GM19025 (cell line): Measurements from ENCODE around the gene MACROD2.

Source experiments
- ATAC-seq: cut with Tn5 transposase; IDR thresholded peaks from one replicate; pipeline ENCODE4 v1.9.1; 2021; ENCODE audit warnings: mild to moderate bottlenecking, low read depth, moderate library complexity; ENCODE audit not compliant: unreplicated experiment

Gene MACROD2

DNA sequence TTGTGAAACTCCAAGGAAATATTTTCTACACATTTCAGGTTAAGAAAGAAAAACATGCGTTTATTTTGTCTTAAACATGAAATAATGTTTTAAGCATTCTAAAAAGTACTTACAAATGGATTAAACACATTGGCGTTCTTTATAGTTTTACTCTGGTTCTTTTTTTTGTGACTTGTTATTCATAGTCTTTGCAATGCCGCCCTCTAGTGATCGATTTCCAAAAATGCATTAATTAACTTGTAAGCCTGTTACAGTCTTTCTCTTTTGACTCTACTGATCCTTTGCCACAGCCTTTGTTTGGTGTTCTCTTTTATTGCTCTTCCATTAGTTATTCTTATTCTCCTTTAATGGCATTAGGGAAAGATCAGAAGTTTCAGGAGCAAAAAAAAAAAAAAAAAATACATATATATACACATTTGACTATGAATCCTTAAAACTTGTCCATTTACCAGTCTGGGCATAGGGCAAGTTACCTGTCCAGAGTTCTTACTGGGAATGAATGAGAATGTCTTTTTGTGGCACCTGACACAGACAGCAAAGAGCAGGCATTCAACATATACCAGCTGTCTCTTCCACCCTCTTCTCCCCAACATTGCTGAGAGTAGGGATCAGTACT, 59.9 kb downstream of the MACROD2 start:
- no peak for ATAC-seq

- ATAC-seq: no peak
Measured at GRCh38 chr20:14062171-14062570, 66.9 kb downstream of the MACROD2 start.

DNA sequence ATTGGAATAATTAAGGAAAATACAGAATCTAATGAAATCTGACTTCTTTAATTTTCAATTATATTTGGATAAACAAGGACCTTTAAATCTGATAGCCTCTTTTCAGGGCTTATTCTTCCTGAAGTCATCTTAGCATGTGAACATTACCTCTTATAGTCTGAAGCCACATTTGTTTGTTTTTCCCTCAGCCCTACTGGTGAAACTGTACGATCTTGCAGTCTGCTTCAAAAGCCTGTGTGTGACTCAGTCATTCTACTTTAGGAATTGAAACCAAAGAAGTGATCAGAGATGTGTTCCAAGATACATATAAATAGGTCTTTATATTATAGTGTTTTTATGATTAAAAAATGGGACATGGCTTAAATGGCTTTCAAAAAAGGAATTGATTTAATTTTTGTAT, 67.5 kb downstream of the MACROD2 start:
- ATAC-seq: no peak

GRCh38 chr20:14064333-14064732, 69.0 kb downstream of the MACROD2 start:
- no peak for ATAC-seq

GRCh38 chr20:14064921-14065320, 69.6 kb downstream of the MACROD2 start:
- ATAC-seq: no peak

DNA sequence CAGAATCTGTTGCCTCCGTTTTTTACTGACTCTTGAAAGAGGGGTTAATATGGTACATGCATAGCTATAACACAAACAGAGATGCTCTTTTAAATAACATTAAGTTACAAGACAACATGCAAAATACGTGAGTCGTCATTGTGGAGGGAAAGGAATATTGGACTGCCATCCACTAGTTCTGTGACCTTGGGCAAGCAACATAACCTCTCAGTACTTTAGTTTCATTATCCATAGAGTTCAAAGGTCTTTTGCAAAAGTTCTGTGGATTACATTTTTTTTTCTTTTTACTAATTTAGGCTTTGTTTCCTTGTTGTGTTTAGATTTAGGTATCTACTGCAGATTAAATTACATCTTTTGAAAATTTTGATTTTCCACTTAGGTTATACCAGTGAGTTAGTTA, 70.5 kb downstream of the MACROD2 start:
- ATAC-seq: no peak

- no peak for ATAC-seq
Measured at GRCh38 chr20:14067603-14068002, 72.3 kb downstream of the MACROD2 start.

DNA sequence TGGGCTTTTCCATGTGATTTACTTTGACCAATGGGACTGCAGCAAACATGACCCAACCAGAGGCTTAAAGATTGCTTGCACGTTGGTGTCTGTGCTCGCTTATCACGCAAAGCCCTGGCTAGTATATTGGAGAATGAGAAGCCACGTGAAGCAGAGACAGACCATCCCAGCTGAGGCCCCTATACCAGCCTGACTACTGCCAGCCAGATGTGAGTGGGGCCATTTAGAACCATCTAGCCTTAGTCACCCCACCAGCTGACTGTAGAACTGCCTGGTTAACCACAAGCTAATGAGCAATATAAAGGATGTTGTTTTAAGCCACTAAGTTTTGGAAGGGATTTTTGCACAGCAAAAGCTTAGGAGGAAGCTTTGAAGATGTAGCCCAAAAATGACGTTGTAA, 74.5 kb downstream of the MACROD2 start:
- no peak for ATAC-seq

DNA sequence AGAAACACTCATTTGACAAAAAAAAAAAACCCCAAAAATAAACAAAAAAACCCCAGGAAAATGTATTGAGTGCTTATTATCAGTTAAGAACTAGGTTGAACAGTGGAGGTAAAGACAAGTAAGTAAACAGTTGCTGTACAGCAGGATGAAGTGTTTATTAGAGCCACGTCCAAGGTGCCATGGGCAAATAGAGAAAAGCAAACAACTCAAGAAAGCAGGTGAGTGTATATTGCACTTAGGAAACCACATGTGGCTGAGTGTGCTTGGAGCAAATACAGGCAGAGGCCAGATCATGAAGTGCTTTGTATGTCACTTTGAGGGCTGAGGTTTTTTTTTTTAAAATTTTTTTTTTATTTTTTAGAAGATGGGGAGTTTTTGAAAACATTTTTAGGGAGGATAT, 98.3 kb downstream of the MACROD2 start:
- ATAC-seq: no peak

DNA sequence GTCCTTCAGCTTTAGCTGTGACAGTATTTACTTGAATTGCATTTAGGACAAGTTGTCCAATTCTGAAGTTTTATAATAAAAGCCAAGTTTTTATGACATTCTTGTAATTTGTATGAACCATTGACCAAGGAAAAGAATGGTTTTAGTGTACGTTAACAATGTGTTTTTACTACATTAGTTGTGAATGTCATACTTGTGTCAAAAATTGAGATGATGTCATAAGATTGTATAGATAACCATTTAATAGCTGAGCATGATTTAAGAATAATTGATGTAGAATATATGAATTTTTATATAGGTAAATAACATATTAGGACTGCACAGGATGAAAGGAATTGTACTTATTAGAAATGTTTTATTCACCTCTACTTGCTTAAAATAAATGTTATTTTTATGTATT, 102.9 kb downstream of the MACROD2 start:
- no peak for ATAC-seq

DNA sequence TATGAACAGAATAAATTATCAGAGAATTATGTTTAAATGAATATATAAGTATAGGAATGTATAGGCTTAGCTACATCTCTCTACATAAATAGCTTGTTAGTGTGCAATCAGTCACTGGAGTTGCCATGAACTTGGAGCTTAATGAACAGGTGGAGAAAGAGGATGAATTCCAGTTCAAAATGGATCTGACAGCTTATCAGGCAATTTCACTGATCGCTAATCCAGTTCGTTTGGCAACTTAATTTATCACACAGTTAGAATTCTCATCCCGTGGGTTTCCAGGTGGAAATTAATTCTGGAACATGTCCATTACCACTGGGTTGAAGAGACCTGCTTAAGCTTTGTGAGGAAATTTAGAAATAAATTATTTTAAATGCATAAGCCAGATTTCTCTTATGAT, 118.1 kb downstream of the MACROD2 start:
- ATAC-seq: no peak

DNA sequence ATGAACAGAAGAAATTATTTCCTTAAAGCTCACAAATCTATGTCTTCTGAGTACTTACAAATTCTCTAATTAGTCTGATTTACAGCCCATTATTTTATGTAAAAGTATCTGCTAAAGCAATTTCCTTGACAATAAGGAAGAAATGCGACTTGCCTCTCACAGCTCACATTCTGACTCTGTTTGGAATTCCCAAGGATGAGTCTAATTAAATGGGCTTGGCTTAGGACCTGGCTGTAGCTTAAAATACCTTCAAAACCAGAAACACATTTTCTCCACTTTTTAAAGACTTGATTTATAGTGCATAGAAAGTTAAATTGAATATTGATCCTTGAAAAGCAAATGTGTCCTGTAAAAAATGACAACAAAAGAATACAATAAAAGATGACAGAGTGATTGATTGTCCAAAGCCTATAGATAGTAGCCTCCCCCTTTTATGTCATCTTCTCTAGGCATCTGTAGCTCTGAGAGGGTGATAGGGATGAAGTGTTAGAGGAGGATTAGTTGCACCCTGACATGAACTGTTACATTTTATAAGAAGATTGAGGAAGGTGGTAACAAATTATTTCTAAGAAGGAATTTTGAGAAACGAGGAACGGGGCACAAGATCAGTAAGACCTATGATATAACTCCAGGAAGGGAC, 118.9 kb downstream of the MACROD2 start:
- ATAC-seq: no peak

GRCh38 chr20:14116037-14116436, 120.7 kb downstream of the MACROD2 start:
- ATAC-seq: no peak

DNA sequence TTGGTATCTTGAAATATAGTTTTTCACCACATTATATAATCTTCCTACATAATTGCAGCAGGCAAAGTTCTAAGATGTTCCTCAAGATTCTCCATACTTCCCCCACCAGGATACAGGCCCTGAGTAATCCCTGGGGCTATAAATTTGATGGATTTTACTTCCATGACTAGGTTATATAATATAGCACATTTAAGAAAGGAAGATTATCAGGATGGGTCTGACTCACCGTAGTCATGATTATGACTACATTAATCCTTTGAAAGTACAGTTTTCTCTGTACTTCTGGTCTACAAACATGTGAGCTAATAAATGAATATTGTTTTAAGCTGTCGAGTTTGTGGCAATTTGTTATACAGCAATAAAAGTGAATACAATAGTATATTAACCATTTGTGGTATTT, 122.5 kb downstream of the MACROD2 start:
- ATAC-seq: no peak

DNA sequence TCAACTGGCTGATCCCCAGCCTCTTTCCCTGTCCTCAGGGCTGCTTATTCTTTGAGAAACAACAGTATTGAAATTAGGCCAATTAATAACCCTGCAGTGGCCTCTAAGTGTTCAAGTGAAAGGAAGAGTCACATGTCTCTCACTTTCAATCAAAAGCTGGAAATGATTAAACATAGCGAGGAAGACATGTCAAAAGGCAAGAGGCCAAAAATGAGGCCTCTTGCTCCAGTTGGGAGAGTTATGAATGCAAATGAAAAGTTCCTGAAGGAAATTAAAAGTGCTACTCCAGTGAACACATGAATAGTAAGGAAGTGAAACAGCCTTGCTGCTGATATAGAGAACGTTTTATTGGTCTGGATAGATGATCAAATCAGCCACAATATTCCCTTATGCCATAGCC, 131.5 kb downstream of the MACROD2 start:
- ATAC-seq: no peak

DNA sequence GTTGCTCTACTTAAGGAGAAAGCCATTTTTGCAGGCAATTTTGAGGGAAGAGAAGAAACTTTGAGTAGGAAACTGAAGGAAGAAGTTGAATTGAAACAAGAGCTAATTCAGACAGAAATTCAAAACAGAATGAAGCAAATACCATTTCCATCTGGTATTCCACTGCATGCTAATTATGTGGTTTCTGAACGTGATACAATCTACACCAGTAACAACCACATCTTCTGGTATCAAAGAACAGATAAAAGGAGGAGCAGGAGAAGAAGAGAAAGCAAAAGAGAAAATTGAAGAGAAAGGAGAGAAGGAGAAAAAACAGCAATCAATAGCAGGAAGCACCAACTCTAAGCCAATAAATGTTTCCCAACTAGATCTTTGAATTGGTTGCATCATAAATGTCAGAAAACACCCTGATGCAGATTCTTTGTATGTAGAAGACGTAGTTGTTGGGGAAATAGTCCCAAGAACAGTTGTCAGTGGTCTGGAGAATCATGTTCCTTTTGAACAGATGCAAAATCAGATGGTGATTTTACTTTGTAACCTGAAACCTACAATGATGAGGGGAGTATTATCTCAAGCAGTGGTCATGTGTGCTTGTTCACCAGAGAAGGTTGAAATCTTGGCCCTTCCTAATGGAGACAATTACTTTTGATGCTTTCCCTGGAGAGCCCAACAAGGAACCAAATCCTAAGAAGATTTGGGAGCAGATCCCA, 132.4 kb downstream of the MACROD2 start:
- no peak for ATAC-seq

DNA sequence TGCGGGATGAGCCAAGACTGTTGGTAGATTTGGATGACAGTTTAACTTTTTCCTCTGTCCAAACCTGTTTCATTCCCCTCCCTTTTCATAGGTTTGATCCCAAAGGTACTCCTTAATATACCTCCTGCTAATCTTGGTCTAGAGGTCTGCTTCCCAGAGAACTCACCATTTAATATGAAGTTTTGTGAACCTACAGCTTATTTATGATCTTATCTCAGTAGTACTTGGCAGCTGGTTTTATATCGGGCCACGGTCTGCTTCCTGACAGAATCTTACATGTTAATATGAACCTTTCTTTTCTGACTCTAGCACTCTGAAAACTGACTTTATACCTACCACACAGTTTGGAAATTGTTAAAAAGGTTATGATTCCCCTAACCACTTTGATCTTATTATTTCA, 138.7 kb downstream of the MACROD2 start:
- no peak for ATAC-seq

GRCh38 chr20:14142171-14142570, 146.9 kb downstream of the MACROD2 start:
- no peak for ATAC-seq

DNA sequence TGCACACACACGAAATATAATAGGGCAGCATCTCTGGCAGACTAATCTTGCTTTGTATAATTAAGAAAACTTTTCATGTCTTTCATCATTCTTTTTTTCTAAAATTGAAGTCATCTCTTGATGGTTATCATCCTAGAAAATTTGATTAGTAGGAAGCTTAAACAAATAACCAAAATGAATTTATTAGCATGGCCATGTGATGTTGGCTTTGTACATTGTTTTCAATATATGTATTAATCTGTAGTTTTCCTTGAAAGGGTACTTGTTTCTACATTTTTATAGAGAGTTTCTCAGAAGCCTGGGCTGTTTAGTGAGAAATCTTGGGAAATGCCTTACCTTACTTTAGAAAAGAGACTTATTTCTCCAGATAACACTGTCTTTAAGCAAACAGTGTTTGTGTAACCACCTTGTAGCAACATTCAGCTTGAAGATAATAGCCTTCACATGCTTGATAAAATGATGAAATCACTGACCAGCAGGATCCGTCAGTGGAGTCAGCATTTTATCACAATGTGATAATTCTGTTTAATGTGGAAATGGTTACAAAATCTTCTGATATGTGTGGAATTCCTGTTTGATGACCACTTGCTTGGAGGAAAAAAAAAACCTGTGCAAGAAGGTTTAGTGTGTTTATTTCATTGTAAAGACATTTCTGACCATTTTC, 147.8 kb downstream of the MACROD2 start:
- no peak for ATAC-seq

DNA sequence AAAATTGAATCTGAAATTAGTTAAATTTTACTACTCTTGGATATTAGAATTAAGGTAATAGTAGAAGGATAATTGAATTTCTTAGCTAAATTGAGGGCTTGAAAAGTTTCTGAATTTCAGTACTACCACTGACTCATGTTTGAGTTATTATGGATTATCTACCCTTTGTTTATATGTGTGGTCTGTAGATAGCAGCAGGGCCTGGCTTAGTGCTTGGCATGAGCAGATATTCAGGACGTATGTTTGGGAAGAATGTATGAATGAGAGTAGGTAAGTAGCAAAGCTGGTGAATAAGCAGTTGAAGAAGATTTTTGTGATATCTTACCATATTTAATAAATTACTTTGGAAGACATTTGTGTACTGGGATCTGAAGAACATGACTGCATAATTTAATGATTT, 152.7 kb downstream of the MACROD2 start:
- no peak for ATAC-seq

- no peak for ATAC-seq
Measured at GRCh38 chr20:14155361-14155760, 160.0 kb downstream of the MACROD2 start.
